ENCODE data around the gene MOSPD3. TPM values are rescaled to one million over a fixed set of nuclear protein-coding genes. Genes with fewer than 3 reads are reported as not detected.

Gene MOSPD3
- total and polyA plus RNA-seq, 2 donors (not counting 3 experiments of a cell fraction or from before 2014, with no cell fraction given): 24.4 to 40.7 TPM

DNA sequence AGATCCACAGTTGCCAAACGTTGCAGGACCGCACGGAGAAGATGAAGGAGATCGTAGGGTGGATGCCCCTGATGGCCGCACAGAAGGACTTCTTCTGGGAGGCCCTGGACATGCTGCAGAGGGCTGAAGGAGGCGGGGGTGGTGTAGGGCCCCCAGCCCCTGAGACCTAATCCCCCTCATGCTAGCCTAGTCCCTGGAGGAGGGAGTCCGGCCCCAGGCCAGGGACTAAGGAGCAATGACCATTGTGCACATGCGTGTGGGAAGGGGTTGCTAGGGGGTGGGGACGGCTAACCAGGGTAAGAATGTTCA lies 11.7 kb upstream of the MOSPD3 start:
- H4K20me1 ChIP-seq (replicated peaks; ENCODE audit: control insufficient read depth, extremely low read depth, insufficient read depth, low read length): no peaks in the 10 kb centered on the region
- no TSS peak for BruUV-seq (replicated peaks)
- dilution Hi-C loops (cut with MboI; ENCODE audit: extremely low pct_ligation_motif_present, low sequenced_read_pairs): no loop called here
- TF ChIP-seq, protein P1, sequence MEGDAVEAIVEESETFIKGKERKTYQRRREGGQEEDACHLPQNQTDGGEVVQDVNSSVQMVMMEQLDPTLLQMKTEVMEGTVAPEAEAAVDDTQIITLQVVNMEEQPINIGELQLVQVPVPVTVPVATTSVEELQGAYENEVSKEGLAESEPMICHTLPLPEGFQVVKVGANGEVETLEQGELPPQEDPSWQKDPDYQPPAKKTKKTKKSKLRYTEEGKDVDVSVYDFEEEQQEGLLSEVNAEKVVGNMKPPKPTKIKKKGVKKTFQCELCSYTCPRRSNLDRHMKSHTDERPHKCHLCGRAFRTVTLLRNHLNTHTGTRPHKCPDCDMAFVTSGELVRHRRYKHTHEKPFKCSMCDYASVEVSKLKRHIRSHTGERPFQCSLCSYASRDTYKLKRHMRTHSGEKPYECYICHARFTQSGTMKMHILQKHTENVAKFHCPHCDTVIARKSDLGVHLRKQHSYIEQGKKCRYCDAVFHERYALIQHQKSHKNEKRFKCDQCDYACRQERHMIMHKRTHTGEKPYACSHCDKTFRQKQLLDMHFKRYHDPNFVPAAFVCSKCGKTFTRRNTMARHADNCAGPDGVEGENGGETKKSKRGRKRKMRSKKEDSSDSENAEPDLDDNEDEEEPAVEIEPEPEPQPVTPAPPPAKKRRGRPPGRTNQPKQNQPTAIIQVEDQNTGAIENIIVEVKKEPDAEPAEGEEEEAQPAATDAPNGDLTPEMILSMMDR (IDR thresholded peaks at IDR 0.05; ENCODE audit: extremely low read depth in 1 of 2, insufficient read depth in 1 of 2, low read depth in 1 of 2, low read length in 2 of 2): no peak
- no peak for TF ChIP-seq POLR2A (IDR thresholded peaks at IDR 0.05; ENCODE audit: low read depth, low read length)
- no peak for TF ChIP-seq FOS (IDR thresholded peaks at IDR 0.05; ENCODE audit: borderline replicate concordance, insufficient read depth, low read length)
- no peak for TF ChIP-seq JUN (IDR thresholded peaks at IDR 0.05; ENCODE audit: borderline replicate concordance, insufficient read depth, insufficient read length, low read depth)
- no peak for TF ChIP-seq MYC (IDR thresholded peaks at IDR 0.05; ENCODE audit: low read depth, low read length)
- TF ChIP-seq, protein P2, sequence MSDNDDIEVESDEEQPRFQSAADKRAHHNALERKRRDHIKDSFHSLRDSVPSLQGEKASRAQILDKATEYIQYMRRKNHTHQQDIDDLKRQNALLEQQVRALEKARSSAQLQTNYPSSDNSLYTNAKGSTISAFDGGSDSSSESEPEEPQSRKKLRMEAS (IDR thresholded peaks at IDR 0.05; ENCODE audit: insufficient read depth, insufficient read length): no peak
- TF ChIP-seq POLR2AphosphoS5 (IDR thresholded peaks at IDR 0.05; ENCODE audit: insufficient read depth, low read depth, low read length): no peak
- no peak for TF ChIP-seq EZH2 (IDR thresholded peaks at IDR 0.05; ENCODE audit: borderline replicate concordance, low read depth, low read length, severe bottlenecking)
- no peak for TF ChIP-seq GATA2 (IDR thresholded peaks at IDR 0.05; ENCODE audit: insufficient read depth, insufficient read length, low read depth, low read length)
- intact Hi-C loops (cut with micrococcal nuclease): no loop called here
- no peaks in the 10 kb centered on the region for H3K36me3 ChIP-seq (ENCODE audit: control insufficient read depth in 2 of 2, extremely low read depth in 1 of 2, insufficient read depth in 2 of 2, low read length in 2 of 2)
- H3K9me1 ChIP-seq (replicated peaks; ENCODE audit: control insufficient read depth, extremely low read depth, insufficient read depth, low read length): no peaks in the 10 kb centered on the region
- no peak overlapping the region for H2AFZ ChIP-seq (ENCODE audit: low read depth, low read length)
- no peaks in the 10 kb centered on the region for H3K9me3 ChIP-seq (replicated peaks; ENCODE audit: control insufficient read depth, insufficient read depth, low read length)
- H3K4me3 ChIP-seq (replicated peaks in 1 of 3; ENCODE audit: insufficient read depth in 1 of 3, low read depth in 1 of 3, low read length in 3 of 3): no peak overlapping the region
- peaks cover 0 to 2% of the 10 kb centered on the region in 2 experiments for H3K27me3 ChIP-seq (ENCODE audit: control insufficient read depth in 2 of 2, insufficient read depth in 2 of 2, low read length in 2 of 2)
- POLR2A ChIA-PET: no interaction called here
- DNase-seq (ENCODE audit: low read depth, low spot score) (no peak), FAIRE-seq (no peak)
- H3K27ac ChIP-seq (ENCODE audit: insufficient read depth, low read depth, low read length): no peak overlapping the region
- CTCF ChIA-PET: no interaction called here
- no peaks in the 10 kb centered on the region for H3K79me2 ChIP-seq (ENCODE audit: control insufficient read depth, insufficient read depth, low read length)
- H3K4me1 ChIP-seq (ENCODE audit: control insufficient read depth, extremely low read depth, insufficient read depth, low read length): peaks cover 20% of the 10 kb centered on the region
- H3K4me2 ChIP-seq (ENCODE audit: insufficient read depth, low read length): no peak overlapping the region
- H3K9ac ChIP-seq (replicated peaks; ENCODE audit: extremely low read depth, insufficient read depth, low read length): no peak overlapping the region

Measured in endothelial cell of umbilical vein (primary cell).